Mucosa of rectum (tissue), 2 donors: Measurements from ENCODE around the gene RAB40A.

Experiments used
- H3K27ac ChIP-seq, 2 donors: one replicate each; pipeline ENCODE4 v1.7.0; 2013; ENCODE audit warnings: inconsistent platforms in 2 of 2, low read depth in 2 of 2, low read length in 2 of 2
- H3K27me3 ChIP-seq, 2 donors: one replicate each; pipeline ENCODE4 v1.7.0; 2013; ENCODE audit warnings: low read length in 2 of 2; ENCODE audit not compliant: control insufficient read depth in 2 of 2, insufficient read depth in 2 of 2
- H3K36me3 ChIP-seq, 2 donors: one replicate each; pipeline ENCODE4 v1.7.0; 2013; ENCODE audit warnings: low read length in 2 of 2; ENCODE audit not compliant: control insufficient read depth in 2 of 2, insufficient read depth in 2 of 2
- H3K4me1 ChIP-seq, 2 donors: one replicate each; pipeline ENCODE4 v1.7.0; 2013; ENCODE audit warnings: low read length in 2 of 2, mild to moderate bottlenecking in 1 of 2; ENCODE audit not compliant: control insufficient read depth in 2 of 2, insufficient read depth in 2 of 2
- H3K4me3 ChIP-seq, 2 donors: one replicate each; pipeline ENCODE4 v1.7.0; 2013; ENCODE audit warnings: low read length in 2 of 2
- H3K9ac ChIP-seq, 2 donors: one replicate each; pipeline ENCODE4 v1.7.0; 2013; ENCODE audit warnings: low read length in 2 of 2, low read depth in 1 of 2, mild to moderate bottlenecking in 1 of 2
- H3K9me3 ChIP-seq, 2 donors: one replicate each; pipeline ENCODE4 v1.7.0; 2013; ENCODE audit warnings: low read length in 2 of 2; ENCODE audit not compliant: control insufficient read depth in 2 of 2
- donor health status: healthy.
- donor health status: Normal muscosa, but diverticular disease.

RAB40A gene

GRCh38 chrX:103529550-103529949 lies 10.3 kb upstream of the RAB40A start:
- no peak overlapping the region for H3K27ac ChIP-seq
- H3K9me3 ChIP-seq: no peaks in the 10 kb centered on the region
- H3K27me3 ChIP-seq: peaks cover 4 to 6% of the 10 kb centered on the region in 2 donors
- H3K4me1 ChIP-seq: no peaks in the 10 kb centered on the region
- no peak overlapping the region for H3K4me3 ChIP-seq
- H3K9ac ChIP-seq: no peak overlapping the region
- H3K36me3 ChIP-seq: no peaks in the 10 kb centered on the region

GRCh38 chrX:103524747-103525146 lies 5.5 kb upstream of the RAB40A start:
- H3K4me3 ChIP-seq: no peak overlapping the region
- no peaks in the 10 kb centered on the region for H3K36me3 ChIP-seq
- peaks cover 0 to 1% of the 10 kb centered on the region in 2 donors for H3K27me3 ChIP-seq
- H3K9ac ChIP-seq: no peak overlapping the region
- no peaks in the 10 kb centered on the region for H3K9me3 ChIP-seq
- H3K27ac ChIP-seq: no peak overlapping the region
- no peaks in the 10 kb centered on the region for H3K4me1 ChIP-seq

- Histone ChIP-seq H3K9me3 (no peaks in the 10 kb centered on the region), H3K4me1 (no peaks in the 10 kb centered on the region), H3K9ac (no peak overlapping the region), H3K27ac (no peak overlapping the region), H3K27me3 (no peaks in the 10 kb centered on the region), H3K4me3 (no peak overlapping the region), H3K36me3 (no peaks in the 10 kb centered on the region)
These were observed 4.3 kb upstream of the RAB40A start for GRCh38 chrX:103523605-103524004.

- no peaks in the 10 kb centered on the region for H3K4me1 ChIP-seq
- no peak overlapping the region for H3K27ac ChIP-seq
- H3K9ac ChIP-seq: no peak overlapping the region
- H3K27me3 ChIP-seq: no peaks in the 10 kb centered on the region
- no peaks in the 10 kb centered on the region for H3K36me3 ChIP-seq
- no peaks in the 10 kb centered on the region for H3K9me3 ChIP-seq
- no peak overlapping the region for H3K4me3 ChIP-seq
These were observed 1.1 kb upstream of the RAB40A start for GRCh38 chrX:103520386-103520785.

- no peaks in the 10 kb centered on the region for H3K9me3 ChIP-seq
- no peak overlapping the region for H3K27ac ChIP-seq
- H3K27me3 ChIP-seq: no peaks in the 10 kb centered on the region
- no peak overlapping the region for H3K4me3 ChIP-seq
- no peaks in the 10 kb centered on the region for H3K36me3 ChIP-seq
- no peak overlapping the region for H3K9ac ChIP-seq
- H3K4me1 ChIP-seq: no peaks in the 10 kb centered on the region
These were observed 718 bp downstream of the RAB40A start for GRCh38 chrX:103518571-103518970.

GRCh38 chrX:103517246-103517645 lies 2.0 kb downstream of the RAB40A start:
- H3K9me3 ChIP-seq: no peaks in the 10 kb centered on the region
- H3K27ac ChIP-seq: no peak overlapping the region
- no peak overlapping the region for H3K4me3 ChIP-seq
- H3K4me1 ChIP-seq: no peaks in the 10 kb centered on the region
- H3K36me3 ChIP-seq: no peaks in the 10 kb centered on the region
- H3K9ac ChIP-seq: no peak overlapping the region
- H3K27me3 ChIP-seq: no peaks in the 10 kb centered on the region

GRCh38 chrX:103513476-103514108 lies 5.7 kb downstream of the RAB40A start:
- Histone ChIP-seq H3K4me1 (no peaks in the 10 kb centered on the region), H3K36me3 (no peaks in the 10 kb centered on the region), H3K27me3 (no peaks in the 10 kb centered on the region), H3K4me3 (no peak overlapping the region), H3K9me3 (no peaks in the 10 kb centered on the region), H3K27ac (no peak overlapping the region), H3K9ac (no peak overlapping the region)

- Histone ChIP-seq H3K27me3 (no peaks in the 10 kb centered on the region), H3K4me1 (no peaks in the 10 kb centered on the region), H3K36me3 (no peaks in the 10 kb centered on the region), H3K9me3 (no peaks in the 10 kb centered on the region), H3K27ac (no peak overlapping the region), H3K4me3 (no peak overlapping the region), H3K9ac (no peak overlapping the region)
These were observed 6.2 kb downstream of the RAB40A start for GRCh38 chrX:103513067-103513466.

GRCh38 chrX:103510031-103510430 lies 9.3 kb downstream of the RAB40A start:
- Histone ChIP-seq H3K9ac (no peak overlapping the region), H3K27me3 (no peaks in the 10 kb centered on the region), H3K27ac (no peak overlapping the region), H3K9me3 (no peaks in the 10 kb centered on the region), H3K4me1 (no peaks in the 10 kb centered on the region), H3K36me3 (no peaks in the 10 kb centered on the region), H3K4me3 (no peak overlapping the region)

GRCh38 chrX:103503853-103504207 lies 15.5 kb downstream of the RAB40A start:
- Histone ChIP-seq H3K4me3 (no peak overlapping the region), H3K4me1 (no peaks in the 10 kb centered on the region), H3K27ac (no peak overlapping the region), H3K36me3 (no peaks in the 10 kb centered on the region), H3K9ac (no peak overlapping the region), H3K27me3 (peaks cover 0 to 4% of the 10 kb centered on the region in 2 donors), H3K9me3 (no peaks in the 10 kb centered on the region)
